GM18867 (cell line): Measurements from ENCODE around the gene LIFR.
"Not testable (repeated sequence)": the region's sequence is repeated elsewhere in the genome, so short reads cannot be mapped to it uniquely, and the experiment has no call there.

Experiments used
- ATAC-seq: cut with Tn5 transposase; IDR thresholded peaks from one replicate; pipeline ENCODE4 v1.9.1; 2021; ENCODE audit warnings: mild to moderate bottlenecking, moderate library complexity; ENCODE audit not compliant: unreplicated experiment

LIFR gene

GRCh38 chr5:38556599-38557307 lies at the start of gene LIFR:
Gene LIFR, minus strand, starts transcription at chr5:38556646. Its CDS starts 25,999 bp downstream, at chr5:38530647.
- peak; percentile 44 for ATAC-seq

DNA sequence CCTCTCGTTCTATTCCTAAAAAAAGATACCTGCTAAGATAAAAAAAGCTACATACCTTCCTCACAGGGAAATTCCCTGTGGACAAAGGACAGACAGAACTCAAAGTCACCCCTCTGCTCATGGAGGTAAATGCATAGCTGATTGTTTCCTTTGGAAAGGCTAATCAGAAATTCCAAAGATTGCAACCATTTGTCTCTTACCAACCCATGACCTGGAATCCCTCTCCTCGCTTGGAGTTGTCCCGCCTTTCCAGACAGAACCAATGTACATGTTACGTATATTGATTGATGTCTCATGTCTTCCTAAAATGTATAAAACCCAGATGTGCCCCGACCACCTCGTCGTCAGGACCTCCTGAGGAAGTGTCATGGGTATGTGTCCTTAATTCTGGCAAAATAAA lies 49.2 kb upstream of the LIFR start:
- no peak for ATAC-seq

DNA sequence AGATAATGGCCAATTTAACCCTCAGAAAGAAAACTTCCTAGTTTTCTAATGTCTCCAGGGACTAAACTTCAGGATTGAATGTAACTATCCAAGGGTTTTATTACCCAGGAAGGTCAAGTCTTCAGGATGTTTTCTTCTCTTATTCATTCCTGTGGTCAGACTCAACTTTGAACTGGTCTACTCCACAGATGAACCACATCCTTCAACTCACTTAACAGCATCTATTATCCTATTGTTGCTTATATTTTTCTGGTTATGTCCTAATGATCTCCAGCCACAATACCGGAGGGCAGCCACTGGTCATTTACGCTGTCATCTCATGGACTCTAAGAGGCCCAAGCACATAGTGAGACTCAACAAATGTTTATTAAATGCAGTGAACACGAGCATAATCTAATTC lies 47.2 kb upstream of the LIFR start:
- no peak for ATAC-seq

DNA sequence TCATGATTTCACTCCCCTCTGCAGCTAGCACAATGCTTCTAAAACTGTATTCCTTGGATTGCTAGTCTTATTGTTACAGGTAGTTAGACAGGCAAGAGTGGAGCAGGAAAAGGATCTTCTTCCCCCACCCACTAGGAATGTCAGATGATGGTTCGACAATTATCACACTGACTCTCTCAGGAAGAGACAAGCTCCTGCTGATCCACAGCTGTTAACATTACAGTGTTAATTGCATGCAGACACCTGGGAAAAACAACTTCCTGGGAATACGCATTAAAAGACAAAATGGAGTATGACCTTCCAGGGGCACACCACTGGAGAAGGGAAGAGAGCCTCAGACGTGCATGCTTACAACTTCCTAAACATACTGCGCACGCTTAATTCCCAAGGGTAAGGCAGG lies 46.2 kb upstream of the LIFR start:
- no peak for ATAC-seq

GRCh38 chr5:38601863-38602298 lies 45.4 kb upstream of the LIFR start:
- ATAC-seq = no peak

DNA sequence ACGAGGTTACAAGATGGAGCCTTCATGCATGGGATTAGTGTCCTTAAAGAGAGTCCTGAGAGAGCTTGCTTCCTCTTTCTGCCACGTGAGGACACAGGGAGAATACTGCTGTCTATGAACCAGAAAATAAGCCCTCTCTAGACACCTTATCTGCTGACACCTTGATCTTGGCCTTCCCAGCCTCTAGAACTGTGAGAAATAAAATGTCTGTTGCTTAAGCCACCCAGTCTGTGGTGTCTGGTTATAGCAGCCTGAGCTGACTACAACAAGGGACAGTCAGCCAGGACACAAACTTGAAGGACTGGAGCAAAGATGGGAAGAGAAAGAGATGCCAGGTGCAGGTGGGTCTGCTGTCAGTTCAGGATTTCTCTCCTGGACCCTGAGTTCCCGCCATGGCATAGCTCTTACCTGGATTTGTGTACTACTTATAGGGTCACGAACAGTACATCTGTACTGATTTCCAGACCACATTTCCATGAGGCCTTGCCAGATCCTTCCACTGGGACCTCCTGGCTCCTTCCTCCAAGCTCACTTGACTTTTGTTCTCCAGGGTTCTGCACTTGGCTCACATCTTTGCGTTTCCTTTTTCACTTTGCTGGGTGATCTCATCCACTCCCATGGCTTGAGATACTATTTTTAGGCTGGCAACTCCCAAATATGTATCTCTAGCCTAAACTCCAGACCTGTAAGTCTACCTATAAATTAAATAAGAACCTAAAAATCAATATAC lies 44.9 kb upstream of the LIFR start:
- ATAC-seq = no peak

GRCh38 chr5:38600329-38601045 lies 44.0 kb upstream of the LIFR start:
- no peak for ATAC-seq

- ATAC-seq = not testable (repeated sequence)
Measured at GRCh38 chr5:38599751-38600150, 43.3 kb upstream of the LIFR start.

GRCh38 chr5:38598994-38599617 lies 42.7 kb upstream of the LIFR start:
- no peak for ATAC-seq

- ATAC-seq = no peak
Measured at GRCh38 chr5:38598296-38598993, 42.0 kb upstream of the LIFR start.

- ATAC-seq = no peak
Measured at GRCh38 chr5:38596981-38597380, 40.5 kb upstream of the LIFR start.

DNA sequence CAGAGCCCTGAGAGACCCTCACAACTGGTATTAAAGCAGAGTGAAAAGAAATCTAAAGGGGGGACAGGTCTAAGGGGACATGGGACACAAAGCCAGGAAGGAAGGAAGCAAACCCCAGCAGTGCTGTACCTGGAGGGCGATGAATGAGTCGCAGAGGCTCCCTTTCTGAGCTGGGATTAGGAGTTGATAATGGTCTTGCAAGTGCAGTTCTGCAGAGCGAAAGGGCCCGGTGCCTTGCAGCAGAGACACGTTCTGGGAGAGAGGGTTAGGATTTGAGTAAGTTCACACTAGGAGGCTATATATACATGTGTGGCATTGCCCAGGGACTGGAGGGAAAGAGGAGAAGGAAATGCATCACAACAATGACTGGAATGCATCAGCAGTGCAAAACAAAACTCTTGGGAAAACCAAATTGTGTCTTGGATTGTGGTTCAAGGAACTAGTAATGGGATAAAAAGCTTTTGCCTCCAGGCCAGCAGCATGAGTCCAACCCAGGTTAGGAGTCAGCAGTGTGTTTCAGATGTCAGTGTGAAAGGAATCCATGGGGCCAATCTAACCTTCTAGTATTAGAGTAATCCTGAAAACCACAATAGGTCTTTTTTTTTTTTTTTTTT lies 38.8 kb upstream of the LIFR start:
- ATAC-seq = no peak

DNA sequence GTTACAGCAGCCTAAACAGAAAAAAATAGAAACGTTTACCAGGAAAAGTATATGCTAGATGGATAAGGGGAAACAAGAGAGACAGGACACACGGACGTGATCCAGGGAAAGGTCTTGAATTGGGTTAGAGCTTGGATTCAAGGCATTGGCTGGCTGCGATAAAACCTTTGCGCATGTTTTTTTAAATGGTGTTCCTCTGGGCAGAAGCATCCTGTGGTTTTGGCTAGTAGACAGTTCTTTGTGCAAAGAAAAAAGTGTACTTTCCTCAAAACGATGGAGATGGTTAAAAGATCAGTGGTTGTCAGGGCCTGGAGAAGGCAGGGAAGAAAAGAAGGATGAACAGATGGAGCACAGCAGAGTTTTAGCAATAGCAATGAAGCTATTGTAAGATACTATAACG lies 37.5 kb upstream of the LIFR start:
- no peak for ATAC-seq

- no peak for ATAC-seq
Measured at GRCh38 chr5:38591523-38591849, 35.0 kb upstream of the LIFR start.

DNA sequence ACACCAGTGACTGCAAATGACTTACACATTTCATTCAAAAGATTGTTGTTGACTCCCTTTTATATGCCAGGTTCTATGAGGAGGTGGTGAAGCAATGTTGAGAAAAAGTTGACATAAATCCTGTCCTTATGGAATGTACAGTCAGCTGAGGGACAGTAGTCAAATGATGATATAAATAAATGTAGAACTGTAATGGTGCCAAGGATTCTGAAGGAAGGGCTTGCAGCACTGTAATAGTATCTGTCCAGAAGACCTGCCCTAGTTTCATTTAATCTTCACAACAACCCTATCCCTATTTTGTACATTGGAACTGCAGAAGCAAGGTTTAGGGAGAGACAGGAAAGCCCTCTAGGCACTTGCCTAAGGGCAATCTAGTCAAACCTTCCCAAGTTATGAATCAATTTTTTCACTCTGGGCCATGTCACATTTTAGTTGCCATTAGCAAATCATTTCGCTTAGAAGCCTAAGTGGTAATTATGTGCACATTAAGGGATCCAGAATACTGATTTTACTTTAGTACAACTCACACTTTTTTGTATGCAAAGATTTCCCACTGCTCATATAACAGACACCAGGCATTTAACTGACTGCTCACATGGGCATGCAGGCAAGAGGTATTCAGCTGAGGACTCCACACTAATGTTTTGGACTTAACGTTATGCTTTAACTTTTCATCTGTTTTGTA lies 34.5 kb upstream of the LIFR start:
- ATAC-seq = no peak

DNA sequence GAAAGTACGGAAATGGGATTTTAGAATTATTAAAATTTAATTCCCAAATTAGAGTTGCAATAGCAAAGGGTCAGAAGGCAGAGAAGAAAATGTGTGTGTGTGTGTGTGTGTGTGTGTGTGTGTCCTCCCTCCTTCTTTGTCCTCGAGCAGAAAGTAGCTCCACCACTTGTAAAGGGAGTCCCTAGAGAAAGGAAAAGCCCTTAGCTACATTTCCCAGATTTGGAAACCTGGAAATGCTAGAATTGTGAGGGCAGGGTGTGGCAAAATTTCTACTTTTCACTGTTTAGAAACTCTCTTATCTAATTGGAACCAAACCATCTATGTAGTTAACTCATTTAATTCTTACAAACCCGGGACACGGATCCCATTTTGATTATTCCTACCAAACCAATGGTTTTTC lies 33.2 kb upstream of the LIFR start:
- ATAC-seq = no peak

GRCh38 chr5:38585816-38586215 lies 29.4 kb upstream of the LIFR start:
- no peak for ATAC-seq

- no peak for ATAC-seq
Measured at GRCh38 chr5:38583500-38583899, 27.1 kb upstream of the LIFR start.

GRCh38 chr5:38582975-38583319 lies 26.5 kb upstream of the LIFR start:
- ATAC-seq = no peak
